Superior temporal gyrus (tissue), 1 donor: Measurements from ENCODE around the gene TSPOAP1.
A peak's percentile ranks its signal among the peaks of the same experiment; 100 is the strongest.

Source experiments
- DNase-seq: peaks from one replicate; pipeline ENCODE4 v3.0.0-alpha.2; 2016; ENCODE audit errors: extremely low spot score

Gene TSPOAP1

DNA sequence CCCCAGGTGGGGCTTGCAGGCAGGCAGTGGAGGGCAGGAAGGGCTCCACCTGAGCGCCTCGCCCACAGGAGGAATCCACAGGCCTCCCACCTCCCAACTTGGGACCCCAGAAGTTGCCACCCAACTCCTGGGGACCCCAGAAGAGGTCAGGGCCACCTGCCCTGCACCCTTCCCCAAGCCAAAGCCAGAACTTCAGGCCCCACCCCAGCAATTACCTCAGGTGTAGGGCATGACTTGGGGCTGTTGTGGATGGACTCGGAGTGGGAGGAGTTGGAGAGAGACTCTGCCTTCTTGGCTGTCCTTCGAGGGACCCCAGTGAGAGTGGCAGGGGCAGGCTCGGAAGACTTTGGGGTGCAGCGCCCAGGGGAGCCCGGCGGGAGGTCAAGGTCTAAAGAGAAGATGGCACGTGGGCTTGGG lies 10.5 kb downstream of the TSPOAP1 start:
- no peak for DNase-seq

DNA sequence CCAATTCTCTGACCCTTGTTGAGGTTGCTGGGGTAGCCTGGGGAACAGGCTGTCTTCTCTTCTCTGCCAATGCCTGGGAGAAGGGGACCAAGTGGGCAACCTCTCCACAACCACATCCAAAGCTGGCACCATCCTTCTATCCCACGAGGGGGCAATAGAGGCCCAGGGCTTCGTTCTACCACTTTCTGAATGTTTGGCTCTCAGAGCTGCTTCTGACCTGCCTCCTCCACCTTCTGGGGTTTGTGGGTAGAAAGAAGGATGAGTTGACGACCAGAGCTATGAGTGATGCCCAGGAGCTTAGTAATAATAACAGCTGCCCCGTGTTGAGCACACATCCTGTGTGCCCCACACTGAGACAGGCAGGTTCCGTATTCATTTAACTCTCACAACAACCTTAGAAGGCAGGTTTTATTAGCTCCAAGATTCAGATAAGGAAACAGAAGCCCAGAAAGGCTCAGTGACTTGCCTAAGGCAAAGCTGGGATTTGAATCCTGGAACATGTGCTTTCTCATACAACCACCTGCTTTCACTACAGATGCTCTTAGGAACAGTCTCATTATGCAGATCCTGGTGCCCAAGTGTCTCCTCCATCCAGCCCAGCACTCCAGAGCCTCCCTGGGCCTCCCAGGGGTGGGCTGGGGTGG lies 11.1 kb downstream of the TSPOAP1 start:
- DNase-seq, result peak; percentile 30

DNA sequence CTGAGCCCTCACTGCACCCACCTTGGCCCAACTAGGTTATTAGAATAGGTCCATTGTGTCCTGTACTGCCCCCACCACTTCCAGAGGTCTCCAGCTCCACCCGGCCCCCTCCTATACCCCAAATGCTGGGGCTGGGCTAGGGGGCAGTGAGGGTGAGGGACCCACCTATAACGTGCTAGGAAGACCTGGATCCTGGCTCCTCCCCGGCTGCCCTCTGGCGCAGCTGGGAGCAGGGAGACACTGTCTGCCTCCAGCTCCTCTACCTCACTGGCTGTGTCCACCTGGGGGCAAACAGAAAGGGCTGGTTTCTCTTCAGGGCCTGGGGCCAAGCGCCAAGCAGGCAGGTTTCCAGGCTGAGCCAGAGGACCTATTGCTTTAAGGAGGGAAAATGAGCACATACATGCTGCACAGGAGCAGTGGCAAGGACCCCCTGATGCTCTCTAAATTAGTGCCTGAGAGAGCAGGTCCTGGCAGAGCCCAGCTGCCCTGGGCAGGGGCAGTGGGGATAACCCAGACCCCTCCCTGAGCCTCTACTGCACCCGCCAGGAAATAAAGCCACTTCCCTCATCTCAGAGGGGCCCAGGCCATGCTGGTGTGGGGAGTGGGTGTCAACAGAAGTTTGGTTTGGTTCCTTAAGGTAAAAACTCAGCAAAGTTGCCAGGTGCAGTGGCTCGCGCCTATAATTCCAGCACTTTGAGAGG lies 12.2 kb downstream of the TSPOAP1 start:
- no peak for DNase-seq

DNA sequence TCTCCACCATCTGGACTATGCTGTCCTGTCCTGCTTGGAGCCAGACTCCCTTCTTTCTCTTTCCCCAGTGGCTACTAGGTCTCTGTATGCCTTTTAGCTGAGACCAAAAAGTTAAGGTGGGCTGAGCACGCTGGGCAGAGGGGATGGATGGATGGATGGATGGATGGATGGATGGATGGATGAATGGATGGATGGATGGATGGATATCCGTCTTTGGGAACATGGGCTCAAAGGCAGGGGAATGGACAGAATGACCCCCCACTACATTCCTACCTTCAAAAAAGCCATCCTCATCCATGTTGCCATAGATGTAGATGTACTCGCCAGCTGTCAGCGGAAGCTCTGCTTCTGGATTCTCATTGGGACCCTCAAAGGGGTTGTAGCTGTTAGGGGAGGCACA lies 12.8 kb downstream of the TSPOAP1 start:
- DNase-seq, result no peak

DNA sequence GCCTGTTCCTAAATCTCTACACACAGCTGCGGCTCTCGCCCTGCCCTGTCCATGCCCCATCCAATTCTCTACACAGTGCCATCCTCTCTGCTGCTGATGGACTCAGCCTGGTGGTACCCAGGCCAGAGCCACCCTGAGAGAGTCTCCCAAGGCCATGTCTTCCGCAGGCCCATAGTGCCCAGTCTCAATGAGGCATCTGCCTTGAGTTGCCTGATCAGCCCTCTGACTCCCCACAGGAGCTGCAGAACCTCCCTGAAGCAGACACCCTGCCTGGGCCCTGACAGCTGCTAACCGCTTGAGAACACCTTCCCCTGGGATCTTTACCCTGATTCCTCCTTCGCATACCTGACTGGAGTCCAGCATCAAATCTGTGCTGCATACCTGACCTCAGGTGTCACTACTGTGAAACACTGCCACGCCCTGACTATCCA lies 13.3 kb downstream of the TSPOAP1 start:
- DNase-seq, result no peak

DNA sequence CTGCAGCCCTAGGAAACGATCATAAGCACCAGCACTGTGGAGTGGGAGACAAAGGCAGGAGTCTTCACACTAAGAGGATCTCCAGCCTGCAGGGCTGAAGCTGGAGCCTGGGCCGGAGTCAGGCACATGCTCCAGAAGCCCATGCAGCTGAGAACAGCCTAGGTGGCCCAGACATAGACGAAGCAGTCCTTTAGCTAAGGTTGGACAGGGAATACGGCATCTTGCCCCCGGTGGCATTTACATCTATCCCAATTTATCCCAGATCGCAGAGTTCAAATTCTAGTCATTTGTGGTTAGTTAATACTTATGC lies 13.9 kb downstream of the TSPOAP1 start:
- DNase-seq, result no peak

DNA sequence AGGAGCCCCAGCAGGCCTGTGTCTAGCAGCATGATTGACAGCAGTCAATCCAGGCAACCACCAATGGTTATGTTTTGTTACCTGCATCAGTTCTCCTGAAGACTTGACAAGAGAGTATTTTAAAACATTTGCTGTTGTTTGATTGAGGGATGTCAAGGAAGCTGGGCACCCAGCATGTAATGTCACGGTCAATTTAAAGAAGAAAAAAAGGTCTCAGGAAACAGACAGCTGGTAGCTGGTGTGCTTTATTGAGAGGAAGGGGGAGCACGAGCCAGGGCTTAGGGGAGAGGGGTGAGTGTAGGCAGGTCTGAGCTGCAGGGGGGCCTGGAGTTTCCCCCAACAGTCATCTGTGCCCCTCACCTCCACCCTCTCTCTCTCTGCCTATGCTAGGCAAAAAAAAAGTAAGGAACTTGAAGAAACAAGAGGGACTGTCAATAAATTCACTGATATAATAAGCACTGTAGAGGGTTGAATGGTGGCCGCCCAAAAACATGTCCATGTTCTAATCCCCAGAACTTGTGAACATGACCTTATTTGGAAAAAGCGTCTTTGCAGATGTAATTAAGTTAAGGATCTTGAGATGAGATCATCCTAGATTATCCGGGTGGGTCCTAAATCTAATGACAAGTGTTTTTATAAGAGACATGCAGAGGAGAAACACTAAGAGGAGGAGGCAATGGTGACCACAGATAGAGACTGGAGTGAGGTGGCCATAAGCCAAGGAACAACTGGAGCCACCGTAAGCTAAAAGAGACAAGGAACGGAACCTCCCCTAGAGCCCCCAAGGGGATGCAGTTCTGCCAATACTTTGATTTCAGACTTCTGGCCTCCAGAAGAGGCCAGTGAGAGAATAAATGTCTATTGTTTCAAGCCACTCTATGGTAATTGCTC lies 14.5 kb downstream of the TSPOAP1 start:
- no peak for DNase-seq

DNA sequence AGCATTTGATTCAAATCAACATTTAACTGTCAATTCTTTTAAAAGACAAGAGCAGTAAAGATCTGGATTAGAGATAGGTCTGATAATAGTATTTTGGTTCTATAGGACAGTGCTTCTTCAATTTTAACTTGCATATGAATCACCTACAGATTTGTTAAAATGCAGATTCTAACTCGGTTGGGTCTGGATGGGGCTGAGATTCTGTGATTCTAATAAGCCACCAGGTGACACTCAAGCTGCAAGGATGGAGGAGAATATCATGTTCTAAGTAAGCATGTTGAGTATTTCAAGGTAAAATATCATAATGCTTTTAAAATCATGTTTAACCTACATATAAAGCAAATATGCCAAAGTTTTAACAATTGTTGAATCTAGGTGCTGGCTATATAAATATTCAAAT lies 15.8 kb downstream of the TSPOAP1 start:
- no peak for DNase-seq

DNA sequence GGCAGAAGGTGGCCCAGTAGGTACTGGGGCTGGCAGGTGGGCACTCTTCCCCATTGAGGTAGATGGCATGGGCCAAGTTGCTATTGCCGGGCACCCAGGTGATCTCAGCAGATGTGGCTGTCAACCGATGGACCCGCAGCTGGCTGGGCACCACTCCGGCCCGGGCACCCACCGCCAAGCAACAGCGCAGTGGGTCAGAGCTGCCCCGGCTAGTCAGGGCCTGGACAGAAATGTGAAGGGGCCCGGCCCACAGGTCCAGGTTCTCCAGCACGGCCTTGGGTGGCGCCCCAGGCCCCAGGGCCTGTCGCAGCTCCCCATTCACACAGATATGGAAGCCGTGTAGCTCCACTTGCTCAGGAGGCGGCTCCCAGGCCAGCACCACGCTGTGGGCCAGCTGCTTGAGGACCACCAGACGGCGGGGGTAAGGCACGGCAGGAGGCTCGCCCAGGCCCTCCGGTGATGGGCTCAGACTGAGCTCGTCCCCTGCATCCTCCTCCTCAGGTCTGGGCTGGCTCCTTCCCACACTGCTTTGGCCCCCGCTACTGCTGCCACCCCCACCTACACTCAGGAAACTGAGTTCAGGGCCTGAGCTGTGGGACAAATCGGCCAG lies 16.5 kb downstream of the TSPOAP1 start:
- DNase-seq, result no peak

DNA sequence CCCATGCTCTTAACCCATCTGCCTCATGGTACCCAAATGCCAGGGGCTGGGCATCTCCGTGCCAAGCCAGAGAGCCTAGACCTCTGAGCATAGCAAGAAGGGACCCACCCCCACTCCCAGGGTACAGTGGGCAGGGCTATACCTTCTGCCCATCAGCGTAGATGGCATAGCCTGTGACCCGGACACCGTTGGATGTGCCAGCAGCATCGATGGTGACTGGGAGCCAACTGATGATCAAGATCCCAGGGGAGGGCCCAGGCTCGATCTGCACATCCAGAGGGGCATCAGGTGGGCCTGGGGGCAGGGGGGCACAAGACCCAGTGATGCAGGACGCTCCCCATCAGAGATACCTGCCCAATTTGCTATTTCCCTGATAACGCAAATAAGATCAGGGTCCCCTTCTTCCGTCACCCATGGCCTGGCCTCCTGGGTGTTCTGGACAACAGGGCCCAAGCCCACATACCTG lies 17.1 kb downstream of the TSPOAP1 start:
- no peak for DNase-seq

DNA sequence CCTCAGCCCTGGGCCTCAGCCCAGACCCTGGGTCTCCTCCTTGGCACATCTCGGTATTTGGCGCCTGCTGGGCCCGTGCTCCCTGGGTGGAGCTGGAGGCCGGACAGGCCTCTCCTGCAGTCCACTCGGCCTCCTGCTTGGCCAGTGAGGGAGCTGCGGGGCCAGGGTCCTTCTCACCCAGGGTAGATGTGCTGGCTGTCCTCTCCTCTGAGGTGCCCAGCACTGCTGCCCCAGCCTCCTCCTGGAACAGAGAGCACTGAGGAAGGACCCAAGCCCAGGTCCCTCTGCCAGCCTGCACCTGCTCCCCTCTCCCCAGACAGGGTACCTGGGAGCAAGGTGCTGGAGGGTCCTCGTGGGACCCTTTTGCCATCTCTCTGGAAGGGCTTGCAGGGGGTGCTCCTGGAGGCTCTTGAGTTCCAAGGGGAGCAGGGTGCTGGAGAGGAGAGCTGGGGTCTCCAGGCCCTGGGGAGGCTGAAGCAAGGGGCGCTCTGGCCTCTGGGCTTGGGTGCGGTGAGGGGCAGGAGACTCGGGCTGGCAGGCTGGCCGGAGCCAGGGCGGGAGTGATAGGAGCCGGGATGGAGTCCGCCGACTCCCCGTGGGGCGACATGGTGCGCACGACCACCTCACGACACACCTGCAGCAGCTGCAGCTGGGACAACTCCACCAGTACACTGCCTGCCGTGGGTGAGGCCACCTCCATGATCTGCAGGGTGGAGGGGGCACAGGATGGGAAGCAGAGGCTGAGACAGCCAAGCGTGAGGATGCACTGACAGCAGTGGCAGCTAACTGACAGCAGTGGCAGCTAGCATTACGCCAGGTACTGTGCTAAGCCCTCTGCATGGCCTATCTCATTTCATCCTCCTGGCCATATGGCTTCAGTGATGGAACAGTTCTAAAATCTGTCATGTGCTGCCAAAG lies 17.8 kb downstream of the TSPOAP1 start:
- DNase-seq, result no peak

DNA sequence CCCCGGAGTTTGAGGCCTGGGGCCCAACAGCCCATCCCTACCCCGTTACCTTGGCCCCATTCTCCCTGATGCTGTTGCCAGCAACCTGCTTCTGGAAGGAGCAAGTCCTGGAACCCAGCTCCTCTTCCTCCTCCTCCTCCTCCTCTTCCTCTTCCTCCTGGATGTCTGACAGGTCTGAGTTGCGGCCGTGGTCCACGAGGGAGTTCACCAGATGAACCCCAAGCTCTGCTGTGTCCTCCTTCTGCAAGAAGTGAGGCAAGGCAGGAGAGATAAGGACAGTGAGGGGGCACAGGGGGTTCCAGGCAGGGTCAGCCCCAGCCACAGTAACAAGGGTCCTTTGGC lies 18.7 kb downstream of the TSPOAP1 start:
- DNase-seq, result no peak

DNA sequence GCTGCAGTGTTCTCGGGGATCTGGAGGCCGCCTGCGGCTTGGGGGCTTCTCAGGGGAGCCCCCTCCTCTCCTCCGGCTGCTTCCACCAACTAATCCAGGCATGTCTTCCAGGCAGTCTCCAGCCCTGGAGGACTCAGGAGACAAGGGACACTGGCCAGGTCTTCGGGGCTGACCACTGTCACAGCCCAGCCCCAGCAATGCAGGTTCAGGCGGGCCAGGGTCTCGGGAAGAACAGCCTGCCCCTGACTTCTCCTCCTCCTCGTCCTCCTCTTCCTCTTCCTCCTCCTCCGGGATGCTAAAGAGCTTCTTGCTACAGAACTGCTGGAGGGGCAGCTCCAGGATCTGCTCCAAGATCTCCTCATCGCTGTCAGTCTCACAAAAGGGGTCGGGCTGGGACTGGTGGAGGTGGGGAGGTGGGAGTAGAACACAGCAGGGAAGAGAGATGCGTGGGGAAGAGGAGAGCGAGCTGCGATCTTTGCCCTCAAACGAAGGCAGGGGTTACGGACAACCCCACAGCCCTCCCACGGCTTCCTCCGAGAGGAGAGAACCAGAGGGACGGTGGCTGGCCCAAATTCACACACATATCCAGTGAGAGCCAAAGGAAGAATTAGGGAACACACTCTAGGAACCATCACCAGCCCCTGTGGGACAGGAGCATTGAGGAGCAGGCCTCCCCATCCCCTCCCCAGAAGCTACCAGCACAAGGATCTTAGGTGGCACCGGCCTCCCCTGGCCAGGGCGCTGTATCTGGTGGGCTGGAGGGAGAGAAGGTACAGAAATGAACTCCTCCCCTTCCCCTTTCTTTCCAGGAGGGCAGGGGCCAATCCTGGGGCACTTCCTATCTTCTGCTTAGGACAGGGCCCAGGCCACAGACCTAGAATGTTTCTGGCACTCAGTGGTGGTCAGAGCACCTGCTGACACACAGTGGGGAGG lies 19.3 kb downstream of the TSPOAP1 start:
- no peak for DNase-seq

DNA sequence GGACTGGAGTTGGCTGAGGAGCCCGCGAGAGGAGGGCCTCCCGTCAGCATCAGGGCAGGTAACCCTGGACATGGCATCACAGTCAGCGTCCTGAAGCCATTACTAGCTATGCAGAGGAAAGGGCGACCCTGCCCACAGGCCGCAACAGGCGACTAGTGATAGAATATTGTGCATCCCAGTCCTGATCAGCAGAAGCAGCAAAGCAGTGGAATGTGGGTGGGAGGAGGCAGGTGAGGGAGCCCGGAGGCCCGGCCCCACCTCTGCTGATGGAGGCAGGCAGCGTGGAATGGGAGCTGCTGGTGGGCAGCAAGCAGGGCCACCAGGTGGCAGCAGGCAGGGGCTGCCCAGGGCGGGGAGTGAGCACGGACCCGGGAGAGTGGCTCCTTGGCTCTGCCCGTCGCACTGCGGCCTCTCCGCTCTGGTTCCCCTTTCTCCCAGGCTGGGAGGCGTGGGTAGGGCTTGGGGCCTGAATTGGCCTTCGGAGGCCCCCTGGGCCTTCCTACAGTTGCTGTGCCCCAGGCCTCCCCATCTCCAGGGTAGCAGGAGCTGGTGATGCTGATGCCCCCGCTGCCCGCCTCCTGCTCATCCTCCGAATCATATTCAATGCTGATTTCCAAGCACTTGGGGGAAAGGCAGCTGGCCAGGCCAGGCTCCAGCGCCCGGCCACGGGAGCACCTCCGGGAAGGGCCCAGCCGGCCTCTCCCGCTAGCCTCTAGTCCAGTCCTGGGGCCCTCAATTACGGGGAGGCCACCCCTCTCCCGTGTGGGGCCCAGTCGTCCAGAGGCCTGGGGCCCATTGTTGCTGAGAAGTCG lies 20.2 kb downstream of the TSPOAP1 start:
- no peak for DNase-seq

DNA sequence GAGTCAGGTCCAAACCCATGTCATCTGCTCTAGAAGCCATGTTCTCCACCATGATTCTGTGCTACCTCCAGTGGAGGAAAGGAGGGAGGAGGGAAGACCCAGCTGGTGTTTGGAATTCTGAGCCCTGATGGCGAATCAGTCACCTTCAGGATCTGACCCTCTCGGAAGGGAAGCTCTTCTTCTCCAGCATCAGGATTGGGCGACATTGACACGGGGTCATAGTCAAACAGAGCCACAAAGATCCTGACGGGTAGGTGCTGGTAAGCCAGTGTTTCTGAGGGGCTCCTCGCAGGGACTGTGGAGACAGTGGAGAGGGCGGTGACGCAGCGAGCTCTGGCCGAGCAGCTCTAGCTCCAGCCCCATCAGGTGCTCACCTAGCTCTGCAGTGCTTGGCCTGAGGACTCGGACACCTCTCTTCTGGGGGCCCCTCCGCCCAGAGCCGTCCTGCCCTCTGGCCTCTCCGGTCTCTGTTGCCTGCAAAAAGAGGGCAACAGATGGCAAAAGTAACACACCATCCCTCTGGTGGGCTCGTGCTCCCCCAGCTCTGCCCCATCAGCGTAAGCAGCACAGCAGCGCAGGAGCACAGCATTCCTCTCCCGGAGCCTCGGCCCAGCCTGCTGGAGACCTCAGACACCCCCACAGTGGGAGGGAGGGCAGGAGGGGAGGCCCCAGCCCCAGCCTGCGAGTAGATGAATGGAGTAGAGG lies 21.0 kb downstream of the TSPOAP1 start:
- DNase-seq, result no peak

DNA sequence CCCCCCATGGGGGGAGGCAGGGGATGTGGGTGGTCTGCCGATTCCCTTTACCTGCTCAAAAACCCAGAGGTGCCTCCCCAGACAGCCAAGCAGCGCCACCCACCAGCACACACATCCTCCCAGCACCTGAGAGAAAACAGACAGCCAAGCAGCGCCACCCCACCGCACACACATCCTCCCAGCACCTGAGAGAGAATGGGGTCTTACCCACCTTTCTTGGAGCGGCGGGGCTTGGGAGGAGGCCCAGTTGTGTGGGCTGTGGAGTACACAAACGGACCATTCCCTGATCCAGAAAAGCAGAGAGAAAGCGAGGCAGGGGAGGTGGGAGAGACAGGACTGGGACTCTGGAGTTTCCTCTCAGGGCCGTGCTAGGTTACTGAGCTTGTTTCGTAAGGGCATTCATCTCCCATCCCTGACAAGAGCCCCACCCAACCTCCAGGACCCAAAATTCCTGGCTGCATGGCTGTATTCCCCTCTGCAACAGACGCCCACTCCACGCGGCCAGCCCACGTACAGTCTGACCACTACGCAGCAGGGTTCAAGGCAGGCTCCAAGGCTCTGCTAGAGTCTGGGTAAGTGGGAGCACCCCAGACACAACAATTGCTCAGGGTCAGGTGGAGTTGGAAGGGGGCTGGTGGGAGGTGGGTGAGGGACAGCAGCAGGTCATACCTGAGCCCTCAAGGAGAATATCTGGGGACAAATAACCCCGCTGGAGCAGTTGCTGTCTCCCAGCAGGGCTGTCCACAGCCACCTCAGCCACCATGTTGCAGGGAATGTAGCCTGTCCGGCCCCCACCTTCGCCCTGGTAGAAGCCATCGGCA lies 22.3 kb downstream of the TSPOAP1 start:
- DNase-seq, result no peak

DNA sequence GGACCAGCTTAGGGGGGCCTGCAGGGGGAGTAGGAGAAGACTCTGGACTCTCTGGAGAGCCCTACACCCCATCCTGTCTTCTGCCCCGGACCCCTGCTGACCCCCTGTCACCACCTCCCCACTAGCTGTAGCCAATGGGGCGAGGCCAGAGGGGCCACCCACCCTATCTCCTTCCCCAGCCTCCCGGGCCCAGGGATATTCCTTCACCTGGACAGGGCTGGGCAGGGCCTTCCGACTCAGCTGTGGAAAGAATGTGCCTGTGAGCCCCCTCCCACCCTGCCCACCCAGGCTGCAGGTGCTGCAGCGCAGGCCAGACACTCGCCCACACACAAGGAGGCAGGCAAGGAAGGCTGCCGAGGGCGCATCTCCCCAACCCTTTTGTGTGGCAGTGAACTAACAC lies 23.0 kb downstream of the TSPOAP1 start:
- no peak for DNase-seq
